Measurements from ENCODE around the gene CCDC30.
"Not testable (repeated sequence)": the region's sequence is repeated elsewhere in the genome, so short reads cannot be mapped to it uniquely, and the experiment has no call there.

CCDC30 gene

GRCh38 chr1:42533101-42533863 lies 70.2 kb downstream of the CCDC30 start:
- DNase-seq, result no peak

- no peak for DNase-seq
Observed at GRCh38 chr1:42541104-42541503, 78.0 kb downstream of the CCDC30 start.

GRCh38 chr1:42551180-42551579 lies 88.1 kb downstream of the CCDC30 start:
- DNase-seq, result no peak

GRCh38 chr1:42551590-42551989 lies 88.5 kb downstream of the CCDC30 start:
- no peak for DNase-seq

GRCh38 chr1:42552636-42553035 lies 89.5 kb downstream of the CCDC30 start:
- DNase-seq, result no peak

GRCh38 chr1:42557230-42557851 lies 94.3 kb downstream of the CCDC30 start:
- no peak for DNase-seq

- no peak for DNase-seq
Observed at GRCh38 chr1:42567038-42567437, 104.0 kb downstream of the CCDC30 start.

GRCh38 chr1:42576935-42577334 lies 113.8 kb downstream of the CCDC30 start:
- DNase-seq, result no peak

- DNase-seq, result no peak
Observed at GRCh38 chr1:42586016-42586415, 122.9 kb downstream of the CCDC30 start.

GRCh38 chr1:42587753-42588152 lies 124.7 kb downstream of the CCDC30 start:
- DNase-seq, result no peak

GRCh38 chr1:42592811-42593210 lies 129.7 kb downstream of the CCDC30 start:
- no peak for DNase-seq

GRCh38 chr1:42593486-42594100 lies 130.5 kb downstream of the CCDC30 start:
- no peak for DNase-seq

GRCh38 chr1:42601472-42601871 lies 138.4 kb downstream of the CCDC30 start:
- DNase-seq, result no peak

GRCh38 chr1:42613803-42614131 lies 150.7 kb downstream of the CCDC30 start:
- DNase-seq, result no peak

GRCh38 chr1:42618866-42619265 lies 155.8 kb downstream of the CCDC30 start:
- DNase-seq, result no peak

GRCh38 chr1:42620307-42620706 lies 157.2 kb downstream of the CCDC30 start:
- no peak for DNase-seq

- DNase-seq, result not testable (repeated sequence)
Observed at GRCh38 chr1:42621180-42621579, 158.1 kb downstream of the CCDC30 start.

GRCh38 chr1:42627205-42627604 lies 164.1 kb downstream of the CCDC30 start:
- DNase-seq, result not testable (repeated sequence)

GRCh38 chr1:42639116-42639515 lies 176.0 kb downstream of the CCDC30 start:
- DNase-seq, result no peak

GRCh38 chr1:42646056-42646455 lies 183.0 kb downstream of the CCDC30 start:
- DNase-seq, result no peak

- DNase-seq, result no peak
Observed at GRCh38 chr1:42657201-42657600, 194.1 kb downstream of the CCDC30 start.

- peak; percentile 94 for DNase-seq
Observed at GRCh38 chr1:42657981-42658876, 195.1 kb downstream of the CCDC30 start, which contains the start of gene PPIH. TSS of gene PPIH (plus strand) at chr1:42658423. CDS start at chr1:42658447, 24 bp downstream.

- no peak for DNase-seq
Observed at GRCh38 chr1:42658877-42659337, 195.8 kb downstream of the CCDC30 start.

Measured in NCI-H2081 treated with DMSO at 0.1 percent for 48 hours (cell line).